ENCODE measurements around the gene CNR2.

- no peak for TF ChIP-seq CTCF (IDR thresholded peaks at IDR 0.05)
- TF ChIP-seq POLR2AphosphoS5 (IDR thresholded peaks at IDR 0.05) = no peak
- TF ChIP-seq POLR2A (IDR thresholded peaks at IDR 0.05) = no peak
These were observed 3.0 kb downstream of the CNR2 start for GRCh38 chr1:23910144-23910543.
